ENCODE data around the gene NLRC5.

DNA sequence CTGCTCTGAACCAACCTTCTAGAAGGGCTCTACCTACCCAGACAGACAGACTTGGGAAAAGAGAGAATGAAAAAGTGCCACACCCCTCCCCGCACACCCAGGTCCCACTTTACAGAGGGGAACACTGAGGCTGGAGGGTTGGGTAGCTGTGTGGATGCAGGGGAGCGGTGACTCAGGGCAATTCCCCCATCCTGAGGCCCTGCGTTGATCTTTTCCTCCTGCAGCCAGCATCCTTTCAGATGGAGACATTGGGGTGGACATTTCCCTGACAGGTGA, 17.7 kb upstream of the NLRC5 start:
- TF ChIP-seq TCF7L2 (IDR thresholded peaks at IDR 0.05; ENCODE audit: low read depth, low read length) (no peak), TBL1XR1 (IDR thresholded peaks at IDR 0.05; ENCODE audit: low read length in 2 of 2) (no peak)
